Measurements from ENCODE around the gene TNPO2. TPM values are rescaled to one million over a fixed set of nuclear protein-coding genes. Genes with fewer than 3 reads are reported as not detected.

The TNPO2 gene
- total RNA-seq, 2 donors from 2014 or later, result 50.1 to 123 TPM

DNA sequence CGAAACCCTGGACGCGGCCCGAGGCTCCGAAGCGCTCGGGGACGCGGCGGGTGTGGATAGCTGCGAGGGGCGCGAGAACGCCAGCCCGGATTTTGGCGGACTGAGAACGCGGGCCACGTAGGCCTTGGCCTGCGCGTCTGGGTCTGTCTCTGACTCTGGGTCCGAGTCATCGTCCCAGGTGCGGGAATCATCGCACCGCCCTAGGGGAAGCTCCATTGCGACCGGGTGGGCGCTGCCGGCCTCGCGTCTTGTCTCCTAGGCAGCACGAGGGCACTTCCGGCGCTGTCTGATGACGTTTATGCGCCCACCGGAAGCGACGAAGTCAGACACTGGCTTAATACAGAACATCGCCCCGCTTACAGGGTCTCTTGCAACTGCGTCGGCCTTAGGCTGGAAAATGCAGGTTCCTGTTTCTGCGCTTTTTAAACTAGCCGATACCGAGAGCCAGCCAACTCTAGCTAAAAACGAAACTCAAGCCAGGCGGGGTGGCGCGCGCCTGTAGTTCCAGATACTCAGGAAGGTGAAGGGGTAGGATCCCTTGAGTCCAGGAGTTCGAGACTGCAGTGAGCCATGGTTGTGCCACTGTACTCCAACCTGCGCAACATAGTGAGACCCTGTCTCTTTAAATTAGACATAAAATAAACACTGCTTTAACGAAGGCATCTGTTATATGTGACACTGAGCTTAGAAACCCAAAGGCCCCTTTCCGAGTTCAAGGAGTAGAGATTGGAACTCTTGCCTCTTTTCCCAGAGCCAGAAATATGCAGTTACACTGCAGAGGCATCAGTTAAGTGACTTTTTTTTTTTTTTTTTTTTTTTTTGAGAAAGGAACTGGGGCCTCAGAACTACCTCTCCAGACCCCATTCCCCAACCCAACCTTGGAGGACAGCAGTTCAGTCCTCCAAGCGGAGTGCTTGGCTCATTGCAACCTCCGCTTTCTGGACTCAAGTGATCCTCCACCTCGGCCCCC lies 27.1 kb downstream of the TNPO2 start, which contains the start of gene FBXW9:
Gene FBXW9 (minus strand): TSS at position 266 of the 970 bp plus-strand sequence. CDS start 50 bp downstream, at position 216.
- TF ChIP-seq, protein P1, sequence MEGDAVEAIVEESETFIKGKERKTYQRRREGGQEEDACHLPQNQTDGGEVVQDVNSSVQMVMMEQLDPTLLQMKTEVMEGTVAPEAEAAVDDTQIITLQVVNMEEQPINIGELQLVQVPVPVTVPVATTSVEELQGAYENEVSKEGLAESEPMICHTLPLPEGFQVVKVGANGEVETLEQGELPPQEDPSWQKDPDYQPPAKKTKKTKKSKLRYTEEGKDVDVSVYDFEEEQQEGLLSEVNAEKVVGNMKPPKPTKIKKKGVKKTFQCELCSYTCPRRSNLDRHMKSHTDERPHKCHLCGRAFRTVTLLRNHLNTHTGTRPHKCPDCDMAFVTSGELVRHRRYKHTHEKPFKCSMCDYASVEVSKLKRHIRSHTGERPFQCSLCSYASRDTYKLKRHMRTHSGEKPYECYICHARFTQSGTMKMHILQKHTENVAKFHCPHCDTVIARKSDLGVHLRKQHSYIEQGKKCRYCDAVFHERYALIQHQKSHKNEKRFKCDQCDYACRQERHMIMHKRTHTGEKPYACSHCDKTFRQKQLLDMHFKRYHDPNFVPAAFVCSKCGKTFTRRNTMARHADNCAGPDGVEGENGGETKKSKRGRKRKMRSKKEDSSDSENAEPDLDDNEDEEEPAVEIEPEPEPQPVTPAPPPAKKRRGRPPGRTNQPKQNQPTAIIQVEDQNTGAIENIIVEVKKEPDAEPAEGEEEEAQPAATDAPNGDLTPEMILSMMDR (IDR thresholded peaks at IDR 0.05), result peak in 1 of 4 experiments; percentile 33
- TF ChIP-seq POLR2AphosphoS5 (IDR thresholded peaks at IDR 0.05) (peak; percentile 99), POLR2A (IDR thresholded peaks at IDR 0.05) (peak; percentile 34)
- H3K4me1 ChIP-seq (replicated peaks), result peaks cover 9% of the 10 kb centered on the region
- no peaks in the 10 kb centered on the region for H3K27me3 ChIP-seq (replicated peaks; ENCODE audit: insufficient read depth)
- H3K9me3 ChIP-seq, result no peaks in the 10 kb centered on the region
- peak; percentile 95 for DNase-seq (ENCODE audit: low spot score)
- intact Hi-C loops (cut with DNase I), result no loop called here
- H3K4me3 ChIP-seq, result peak within 1 kb of the TSS; percentile 47 to 77
- WGBS, result 8% methylated on average over 50 of the region's 59 CpGs
- peak within 1 kb of the TSS; percentile 77 for H3K27ac ChIP-seq
- H3K36me3 ChIP-seq, result peaks cover 0 to 13% of the 10 kb centered on the region in 2 donors

DNA sequence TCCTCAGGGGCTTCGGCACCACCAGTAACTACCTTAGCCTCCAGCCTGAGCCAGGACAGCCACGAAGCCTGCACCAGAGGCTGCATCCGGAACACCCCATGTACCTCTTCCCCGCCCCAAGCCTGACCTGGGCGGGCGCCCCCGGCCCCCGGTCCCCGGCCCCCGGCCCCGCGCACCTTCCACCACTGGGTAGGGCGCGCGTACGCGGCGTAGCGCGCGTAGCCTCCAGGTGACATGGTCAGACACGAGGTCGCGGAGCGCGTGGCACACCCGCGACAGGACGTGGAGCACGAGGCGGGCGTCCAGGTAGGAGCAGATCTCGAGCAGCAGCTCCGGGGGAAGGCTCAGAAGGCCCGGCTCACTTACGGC lies 27.8 kb downstream of the TNPO2 start:
- Histone ChIP-seq H3K9me3 (no peaks in the 10 kb centered on the region), H3K4me1 (replicated peaks) (peaks cover 9% of the 10 kb centered on the region), H3K36me3 (peaks cover 0 to 6% of the 10 kb centered on the region in 2 donors), H3K27me3 (replicated peaks; ENCODE audit: insufficient read depth) (no peaks in the 10 kb centered on the region), H3K27ac (no peak overlapping the region), H3K4me3 (peak overlapping the region; percentile 47 to 77)
- intact Hi-C loops (cut with DNase I), result no loop called here
- WGBS, result 5% methylated on average over 33 of the region's 36 CpGs
- TF ChIP-seq POLR2AphosphoS5 (IDR thresholded peaks at IDR 0.05) (no peak), POLR2A (IDR thresholded peaks at IDR 0.05) (no peak)
- TF ChIP-seq, protein P1 (IDR thresholded peaks at IDR 0.05), result no peak
- no peak for DNase-seq (ENCODE audit: low spot score)

DNA sequence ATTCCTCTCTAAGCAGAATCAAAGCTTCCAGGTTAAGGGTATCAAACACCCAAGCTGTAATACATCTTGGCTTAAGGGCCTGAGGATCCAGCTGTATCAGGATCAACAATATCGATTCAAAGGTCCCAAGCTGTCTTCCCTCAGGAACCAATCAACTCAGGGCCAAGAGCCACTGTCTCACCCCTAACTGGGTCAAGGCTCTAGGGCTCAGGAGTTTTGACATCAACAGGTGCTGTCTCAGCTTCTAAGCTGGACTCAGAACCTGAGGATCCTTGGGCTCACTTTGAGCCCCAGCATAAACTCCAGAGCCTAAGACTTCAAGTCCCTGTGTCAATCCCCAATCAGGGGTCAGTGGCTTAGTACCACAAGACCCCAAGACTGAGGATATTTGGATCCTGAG lies 28.2 kb downstream of the TNPO2 start:
- intact Hi-C loops (cut with DNase I), result no loop called here
- WGBS, result 92% methylated on average over 1 of the region's 1 CpG
- no peak for DNase-seq (ENCODE audit: low spot score)
- no peak overlapping the region for H3K27ac ChIP-seq
- peak overlapping the region; percentile 47 to 77 for H3K4me3 ChIP-seq
- H3K9me3 ChIP-seq, result no peaks in the 10 kb centered on the region
- H3K36me3 ChIP-seq, result peaks cover 0 to 1% of the 10 kb centered on the region in 2 donors
- no peaks in the 10 kb centered on the region for H3K27me3 ChIP-seq (replicated peaks; ENCODE audit: insufficient read depth)
- TF ChIP-seq POLR2A (IDR thresholded peaks at IDR 0.05) (no peak), POLR2AphosphoS5 (IDR thresholded peaks at IDR 0.05) (no peak)
- TF ChIP-seq, protein P1 (IDR thresholded peaks at IDR 0.05), result no peak
- H3K4me1 ChIP-seq (replicated peaks), result peaks cover 9% of the 10 kb centered on the region

DNA sequence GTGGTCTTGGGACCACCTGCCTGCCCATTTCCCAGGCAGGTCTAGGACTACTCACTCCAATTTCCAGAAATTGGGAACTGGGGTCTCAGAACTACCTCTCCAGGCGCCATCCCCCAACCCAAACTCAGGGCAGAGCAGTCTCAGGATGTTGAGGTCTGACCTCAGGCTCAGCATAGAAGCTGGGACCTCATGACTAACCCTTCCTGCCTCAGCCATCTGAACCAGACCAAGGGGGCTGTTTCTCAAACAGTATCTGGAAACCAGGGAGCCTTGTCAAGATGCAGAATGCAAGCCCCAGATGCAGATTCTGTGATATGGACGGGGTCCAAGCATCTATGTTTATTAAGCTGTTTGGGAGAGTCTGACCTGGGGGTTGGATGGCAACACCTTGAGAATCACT lies 28.6 kb downstream of the TNPO2 start:
- no peaks in the 10 kb centered on the region for H3K27me3 ChIP-seq (replicated peaks; ENCODE audit: insufficient read depth)
- H3K27ac ChIP-seq, result no peak overlapping the region
- H3K36me3 ChIP-seq, result no peaks in the 10 kb centered on the region
- H3K9me3 ChIP-seq, result no peaks in the 10 kb centered on the region
- H3K4me3 ChIP-seq, result no peak overlapping the region
- peaks cover 9% of the 10 kb centered on the region for H3K4me1 ChIP-seq (replicated peaks)
- DNase-seq (ENCODE audit: low spot score), result no peak
- 86% methylated on average over 2 of the region's 2 CpGs for WGBS
- intact Hi-C loops (cut with DNase I), result no loop called here
- TF ChIP-seq POLR2AphosphoS5 (IDR thresholded peaks at IDR 0.05) (no peak), POLR2A (IDR thresholded peaks at IDR 0.05) (no peak)
- TF ChIP-seq, protein P1 (IDR thresholded peaks at IDR 0.05), result no peak
